K562 (cell line): Measurements from ENCODE around the gene INPP4B. TPM values are rescaled to one million over a fixed set of nuclear protein-coding genes. Genes with fewer than 3 reads are reported as not detected.

Source experiments
- ATAC-seq: fragments of 200-7000 bp; cut with Tn5 transposase; 3 replicates; pipeline ENCODE4 v1.9.1; 2020; ENCODE audit warnings: moderate library complexity
- BruUV-seq: library from RNA; stranded (reverse); fragments of 400-500 nt; replicated peaks from 2 replicates; lab custom pipeline; 2021; lab: Mats Ljungman, UMichigan
- CTCF ChIA-PET: fragments of 300-600 bp; formaldehyde crosslinking; extraction: SDS; loops from one replicate; lab custom pipeline; 2021; ENCODE audit warnings: low intra/inter-chr PET ratio; lab: Yijun Ruan, JAX
- POLR2A ChIA-PET: fragments of 300-600, 350-650 bp; sonication (Branson Sonifier 250); formaldehyde crosslinking; extraction: SDS; loops from one replicate; lab custom pipeline; 2021; ENCODE audit warnings: antibody characterized with exemption, inconsistent platforms; lab: Yijun Ruan, JAX
- DNase-seq, 4 experiments: peaks; one replicate each; pipeline versions ENCODE4 v3.0.0 to v3.0.0-alpha.2; 2011 to 2018; ENCODE audit warnings: low spot score in 3 of 4, mixed read lengths in 3 of 4; ENCODE audit errors: extremely low read depth in 1 of 4
- FAIRE-seq: peaks from 2 replicates; lab custom pipeline; 2011; peaks lifted over from hg19 to GRCh38; lab: Jason Lieb, UNC
- H2AFZ ChIP-seq: 2 replicates; pipeline ENCODE4 v1.6.0; 2011; ENCODE audit warnings: low read depth, low read length, control low read depth, inconsistent platforms
- H3K27ac ChIP-seq: fragments of 200-600 bp; 3 replicates; pipeline ENCODE4 v1.8.0; 2011; ENCODE audit warnings: low read depth, mild to moderate bottlenecking, control low read depth, inconsistent platforms, low read length, moderate library complexity, mixed read lengths; ENCODE audit errors: extremely low read depth
- H3K27me3 ChIP-seq, 2 experiments: fragments of 300-600 bp in 1 of 2; 2 replicates in 1 of 2; 3 replicates in 1 of 2; pipeline versions ENCODE4 v1.6.0 to v1.8.0; 2011; ENCODE audit warnings: inconsistent platforms in 2 of 2, low read length in 2 of 2, mild to moderate bottlenecking in 1 of 2, mixed read lengths in 1 of 2, moderate library complexity in 1 of 2; ENCODE audit not compliant: control insufficient read depth in 2 of 2, insufficient read depth in 2 of 2
- H3K36me3 ChIP-seq: fragments of 300-600 bp; 3 replicates; pipeline ENCODE4 v1.8.0; 2011; ENCODE audit warnings: mild to moderate bottlenecking, low read length, inconsistent platforms; ENCODE audit not compliant: control insufficient read depth, insufficient read depth
- H3K4me1 ChIP-seq, 2 experiments: fragments of 200-600 bp in 1 of 2; replicated peaks in 1 of 2; 2 replicates in 1 of 2; 3 replicates in 1 of 2; pipeline versions ENCODE4 v1.5.1 to v1.8.0; 2011; ENCODE audit warnings: inconsistent platforms in 2 of 2, low read length in 2 of 2, mild to moderate bottlenecking in 1 of 2, mixed read lengths in 1 of 2, moderate library complexity in 1 of 2; ENCODE audit not compliant: control insufficient read depth in 2 of 2, insufficient read depth in 2 of 2
- H3K4me2 ChIP-seq: 2 replicates; pipeline ENCODE4 v1.6.1; 2011; ENCODE audit warnings: low read length, control low read depth, inconsistent platforms, mixed read lengths; ENCODE audit not compliant: insufficient read depth
- H3K4me3 ChIP-seq: fragments of 200-600 bp; sonication (generic), shearing (Covaris generic); 2 replicates; pipeline ENCODE4 v1.5.1; 2016; ENCODE audit warnings: control low read depth, inconsistent platforms
- H3K79me2 ChIP-seq: fragments of 200-600 bp; 3 replicates; pipeline ENCODE4 v1.8.0; 2011; ENCODE audit warnings: low read length, inconsistent platforms; ENCODE audit not compliant: control insufficient read depth, insufficient read depth
- H3K9ac ChIP-seq, 2 experiments: 2 replicates each; pipeline versions ENCODE4 v1.6.0 to v1.6.1; 2011; ENCODE audit warnings: low read depth in 2 of 2, low read length in 2 of 2, control low read depth in 1 of 2, inconsistent platforms in 1 of 2, mild to moderate bottlenecking in 1 of 2, mixed read lengths in 1 of 2; ENCODE audit not compliant: insufficient read depth in 1 of 2
- H3K9me1 ChIP-seq: one replicate; pipeline ENCODE4 v1.6.0; 2011; ENCODE audit warnings: inconsistent platforms, mild to moderate bottlenecking, low read length, moderate library complexity; ENCODE audit not compliant: control insufficient read depth, insufficient read depth
- H3K9me3 ChIP-seq: replicated peaks from 2 replicates; pipeline ENCODE4 v1.5.1; 2011; ENCODE audit warnings: low read depth, low read length, inconsistent platforms; ENCODE audit not compliant: control insufficient read depth, insufficient read depth
- H4K20me1 ChIP-seq: replicated peaks from 2 replicates; pipeline ENCODE4 v1.6.1; 2011; ENCODE audit warnings: low read length, inconsistent platforms, mixed read lengths; ENCODE audit not compliant: control insufficient read depth, insufficient read depth
- ELF1 ChIP-seq: fragments of 200-800 bp; sonication (Bioruptor generic); IDR thresholded peaks from 2 replicates; pipeline ENCODE4 v1.6.1; 2016; ENCODE audit warnings: missing genetic modification characterization, missing compliant biosample characterization
- GTF3C2 ChIP-seq: IDR thresholded peaks from 3 replicates; pipeline ENCODE4 v1.6.1; 2011; ENCODE audit warnings: borderline replicate concordance, mild to moderate bottlenecking, moderate library complexity; ENCODE audit not compliant: insufficient read length; ENCODE audit errors: extremely low read depth
- NCOA2 ChIP-seq, 2 experiments: fragments of 450-650 bp; IDR thresholded peaks; 2 replicates each; pipeline ENCODE4 v1.6.1; 2018; ENCODE audit warnings: mild to moderate bottlenecking in 2 of 2, moderate library complexity in 1 of 2; ENCODE audit not compliant: partially characterized antibody in 2 of 2
- NCOA4 ChIP-seq: fragments of 450-650 bp; IDR thresholded peaks from 2 replicates; pipeline ENCODE4 v1.6.1; 2018; ENCODE audit warnings: mild to moderate bottlenecking; ENCODE audit not compliant: partially characterized antibody
- PHF20 ChIP-seq: fragments of 450-650 bp; IDR thresholded peaks from 2 replicates; pipeline ENCODE4 v1.6.1; 2018; ENCODE audit not compliant: partially characterized antibody
- RBM15 ChIP-seq: fragments of 200-400 bp; formaldehyde crosslinking; IDR thresholded peaks from 2 replicates; pipeline ENCODE4 v1.6.1; 2018; ENCODE audit warnings: mild to moderate bottlenecking, low read length, moderate library complexity; ENCODE audit not compliant: insufficient read depth
- U2AF2 ChIP-seq: fragments of 200-400 bp; formaldehyde crosslinking; optimal IDR thresholded peaks from 2 replicates; pipeline ENCODE3; 2017; ENCODE audit warnings: low read depth, mild to moderate bottlenecking, low read length
- ZC3H4 ChIP-seq: sonication (generic); formaldehyde crosslinking; IDR thresholded peaks from 2 replicates; pipeline ENCODE4 v1.9.0; 2021; ENCODE audit warnings: missing genetic modification reagents, borderline replicate concordance
- in situ Hi-C: fragments of 300-500 bp; cut with MboI; formaldehyde crosslinking; loops from 4 replicates; pipeline ENCODE4 v1.15.0; 2018; ENCODE audit warnings: inconsistent platforms, mixed read lengths
- intact Hi-C: fragments of 100-400 bp; cut with micrococcal nuclease; formaldehyde crosslinking; loops from 2 replicates; pipeline ENCODE4 v1.14.2; 2022
- polyA plus RNA-seq, 8 experiments: library from polyadenylated mRNA; depleted of rRNA in 4 of 8; stranded (reverse) in 5 of 8; unstranded in 3 of 8; fragments of >200 nt; fragmentation: Nextera tagmentation in 2 of 8; fragmentation: Illumina TruSeq in 1 of 8; extraction: Ambion mirVana in 2 of 8; extraction: Trizol in 1 of 8; gene quantifications; 2 replicates each; pipeline versions ENCODE4 v1.2.1 to v1.2.3, GENCODE V29; 2011 to 2014; ENCODE audit warnings: inconsistent platforms in 1 of 8, missing spikeins in 1 of 8
- total RNA-seq, 7 experiments: library from RNA; depleted of rRNA in 6 of 7; stranded (reverse); fragments of >200 nt in 6 of 7; fragmentation: Illumina TruSeq in 2 of 7; extraction: Trizol in 2 of 7; gene quantifications; 2 replicates each; pipeline versions ENCODE4 v1.2.1 to v1.2.3, GENCODE V29; 2011 to 2021; ENCODE audit warnings: low replicate concordance in 1 of 7
- TF ChIP-seq, protein P1 (sequence below): sonication (generic); formaldehyde crosslinking; IDR thresholded peaks from 2 replicates; pipeline ENCODE4 v1.8.1; 2023; ENCODE audit warnings: mild to moderate bottlenecking, missing genetic modification reagents
- TF ChIP-seq, protein P2 (sequence below), 2 experiments: fragments of 450-650 bp in 1 of 2; sonication (generic) in 1 of 2; formaldehyde crosslinking in 1 of 2; IDR thresholded peaks in 1 of 2; conservative IDR thresholded peaks in 1 of 2; 2 replicates each; pipeline versions ENCODE4 v1.6.1 to v1.8.1; 2016 to 2023; ENCODE audit warnings: mild to moderate bottlenecking in 2 of 2, moderate library complexity in 2 of 2, inconsistent platforms in 1 of 2, missing genetic modification reagents in 1 of 2
- TF ChIP-seq, protein P3 (sequence below): fragments of 450-650 bp; IDR thresholded peaks from 2 replicates; pipeline ENCODE4 v1.7.1; 2018; ENCODE audit warnings: mild to moderate bottlenecking, low read depth; ENCODE audit not compliant: partially characterized antibody

INPP4B gene
- total and polyA plus RNA-seq, 9 of the 15 experiments (the other 6 are each of a cell fraction or from before 2014, with no cell fraction given): 0.04 to 0.11 TPM; not detected in 7

GRCh38 chr4:142181021-142181420, 665.1 kb downstream of the INPP4B start (continued):
- TF ChIP-seq ELF1 (no peak), NCOA4 (no peak), NCOA2 (IDR thresholded peaks at IDR 0.05; ENCODE audit: partially characterized antibody in 2 of 2) (no peak), U2AF2 (no peak)
- TF ChIP-seq, protein P1, sequence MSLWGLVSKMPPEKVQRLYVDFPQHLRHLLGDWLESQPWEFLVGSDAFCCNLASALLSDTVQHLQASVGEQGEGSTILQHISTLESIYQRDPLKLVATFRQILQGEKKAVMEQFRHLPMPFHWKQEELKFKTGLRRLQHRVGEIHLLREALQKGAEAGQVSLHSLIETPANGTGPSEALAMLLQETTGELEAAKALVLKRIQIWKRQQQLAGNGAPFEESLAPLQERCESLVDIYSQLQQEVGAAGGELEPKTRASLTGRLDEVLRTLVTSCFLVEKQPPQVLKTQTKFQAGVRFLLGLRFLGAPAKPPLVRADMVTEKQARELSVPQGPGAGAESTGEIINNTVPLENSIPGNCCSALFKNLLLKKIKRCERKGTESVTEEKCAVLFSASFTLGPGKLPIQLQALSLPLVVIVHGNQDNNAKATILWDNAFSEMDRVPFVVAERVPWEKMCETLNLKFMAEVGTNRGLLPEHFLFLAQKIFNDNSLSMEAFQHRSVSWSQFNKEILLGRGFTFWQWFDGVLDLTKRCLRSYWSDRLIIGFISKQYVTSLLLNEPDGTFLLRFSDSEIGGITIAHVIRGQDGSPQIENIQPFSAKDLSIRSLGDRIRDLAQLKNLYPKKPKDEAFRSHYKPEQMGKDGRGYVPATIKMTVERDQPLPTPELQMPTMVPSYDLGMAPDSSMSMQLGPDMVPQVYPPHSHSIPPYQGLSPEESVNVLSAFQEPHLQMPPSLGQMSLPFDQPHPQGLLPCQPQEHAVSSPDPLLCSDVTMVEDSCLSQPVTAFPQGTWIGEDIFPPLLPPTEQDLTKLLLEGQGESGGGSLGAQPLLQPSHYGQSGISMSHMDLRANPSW (CRISPR knock-in tag): no peak

- H3K4me2 ChIP-seq: no peak overlapping the region
- DNase-seq (no peak), FAIRE-seq (no peak), ATAC-seq (no peak)
- H3K9ac ChIP-seq: no peak overlapping the region
- H3K27me3 ChIP-seq: no peaks in the 10 kb centered on the region
- no peaks in the 10 kb centered on the region for H3K36me3 ChIP-seq
- intact Hi-C loops (no loop called here), in situ Hi-C loops (no loop called here)
- no peaks in the 10 kb centered on the region for H3K79me2 ChIP-seq
- no peak overlapping the region for H2AFZ ChIP-seq
- BruUV-seq: no TSS peak
- H3K9me3 ChIP-seq: no peaks in the 10 kb centered on the region
- ChIA-PET CTCF (no interaction called here), POLR2A (no interaction called here)
- no peaks in the 10 kb centered on the region for H4K20me1 ChIP-seq
- no peaks in the 10 kb centered on the region for H3K9me1 ChIP-seq
- no peak overlapping the region for H3K4me3 ChIP-seq
- no peaks in the 10 kb centered on the region for H3K4me1 ChIP-seq
- H3K27ac ChIP-seq: no peak overlapping the region
- TF ChIP-seq, protein P2, sequence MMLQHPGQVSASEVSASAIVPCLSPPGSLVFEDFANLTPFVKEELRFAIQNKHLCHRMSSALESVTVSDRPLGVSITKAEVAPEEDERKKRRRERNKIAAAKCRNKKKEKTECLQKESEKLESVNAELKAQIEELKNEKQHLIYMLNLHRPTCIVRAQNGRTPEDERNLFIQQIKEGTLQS (IDR thresholded peaks at IDR 0.05): no peak
- TF ChIP-seq, protein P2 (CRISPR knock-in tag; conservative IDR thresholded peaks at IDR 0.05): no peak
- TF ChIP-seq, protein P3, sequence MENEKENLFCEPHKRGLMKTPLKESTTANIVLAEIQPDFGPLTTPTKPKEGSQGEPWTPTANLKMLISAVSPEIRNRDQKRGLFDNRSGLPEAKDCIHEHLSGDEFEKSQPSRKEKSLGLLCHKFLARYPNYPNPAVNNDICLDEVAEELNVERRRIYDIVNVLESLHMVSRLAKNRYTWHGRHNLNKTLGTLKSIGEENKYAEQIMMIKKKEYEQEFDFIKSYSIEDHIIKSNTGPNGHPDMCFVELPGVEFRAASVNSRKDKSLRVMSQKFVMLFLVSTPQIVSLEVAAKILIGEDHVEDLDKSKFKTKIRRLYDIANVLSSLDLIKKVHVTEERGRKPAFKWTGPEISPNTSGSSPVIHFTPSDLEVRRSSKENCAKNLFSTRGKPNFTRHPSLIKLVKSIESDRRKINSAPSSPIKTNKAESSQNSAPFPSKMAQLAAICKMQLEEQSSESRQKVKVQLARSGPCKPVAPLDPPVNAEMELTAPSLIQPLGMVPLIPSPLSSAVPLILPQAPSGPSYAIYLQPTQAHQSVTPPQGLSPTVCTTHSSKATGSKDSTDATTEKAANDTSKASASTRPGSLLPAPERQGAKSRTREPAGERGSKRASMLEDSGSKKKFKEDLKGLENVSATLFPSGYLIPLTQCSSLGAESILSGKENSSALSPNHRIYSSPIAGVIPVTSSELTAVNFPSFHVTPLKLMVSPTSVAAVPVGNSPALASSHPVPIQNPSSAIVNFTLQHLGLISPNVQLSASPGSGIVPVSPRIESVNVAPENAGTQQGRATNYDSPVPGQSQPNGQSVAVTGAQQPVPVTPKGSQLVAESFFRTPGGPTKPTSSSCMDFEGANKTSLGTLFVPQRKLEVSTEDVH: no peak
- TF ChIP-seq RBM15: no peak
- no peak for TF ChIP-seq GTF3C2
- no peak for TF ChIP-seq PHF20
- TF ChIP-seq ZC3H4 (CRISPR knock-in tag): no peak
Measured at GRCh38 chr4:142169216-142169615, 676.9 kb downstream of the INPP4B start.
